HG02970 (cell line): ENCODE results near the gene NIPAL3.
"Not testable (repeated sequence)": the region's sequence is repeated elsewhere in the genome, so short reads cannot be mapped to it uniquely, and the experiment has no call there.

Experiments
- ATAC-seq: cut with Tn5 transposase; IDR thresholded peaks from one replicate; pipeline ENCODE4 v1.9.1; 2021; ENCODE audit warnings: mild to moderate bottlenecking, moderate library complexity, moderate number of reproducible peaks; ENCODE audit not compliant: unreplicated experiment, low FRiP score

Gene NIPAL3

GRCh38 chr1:24484199-24484598, 68.6 kb downstream of the NIPAL3 start:
- ATAC-seq, result no peak

- no peak for ATAC-seq
Measured at GRCh38 chr1:24486331-24487065, 70.9 kb downstream of the NIPAL3 start.

GRCh38 chr1:24487455-24487854, 71.9 kb downstream of the NIPAL3 start:
- no peak for ATAC-seq

- ATAC-seq, result not testable (repeated sequence)
Measured at GRCh38 chr1:24488159-24488558, 72.6 kb downstream of the NIPAL3 start.

- ATAC-seq, result no peak
Measured at GRCh38 chr1:24489674-24490073, 74.1 kb downstream of the NIPAL3 start.

GRCh38 chr1:24490101-24490781, 74.6 kb downstream of the NIPAL3 start:
- no peak for ATAC-seq

- no peak for ATAC-seq
Measured at GRCh38 chr1:24491577-24492360, 76.2 kb downstream of the NIPAL3 start.

GRCh38 chr1:24492935-24493334, 77.3 kb downstream of the NIPAL3 start:
- not testable (repeated sequence) for ATAC-seq

GRCh38 chr1:24493785-24494184, 78.2 kb downstream of the NIPAL3 start:
- ATAC-seq, result no peak

- no peak for ATAC-seq
Measured at GRCh38 chr1:24498589-24498988, 83.0 kb downstream of the NIPAL3 start.

GRCh38 chr1:24500448-24501048, 84.9 kb downstream of the NIPAL3 start:
- no peak for ATAC-seq

- no peak for ATAC-seq
Measured at GRCh38 chr1:24501371-24502064, 85.9 kb downstream of the NIPAL3 start.

GRCh38 chr1:24502065-24502708, 86.6 kb downstream of the NIPAL3 start:
- no peak for ATAC-seq

- no peak for ATAC-seq
Measured at GRCh38 chr1:24502709-24503058, 87.1 kb downstream of the NIPAL3 start, which contains the start of gene RCAN3. RCAN3 (plus strand) TSS chr1:24502836; CDS start chr1:24514373, 11,537 bp downstream.

GRCh38 chr1:24503059-24503751, 87.6 kb downstream of the NIPAL3 start:
- ATAC-seq, result no peak

- ATAC-seq, result no peak
Measured at GRCh38 chr1:24503870-24504523, 88.4 kb downstream of the NIPAL3 start.

- ATAC-seq, result no peak
Measured at GRCh38 chr1:24504560-24504959, 89.0 kb downstream of the NIPAL3 start.

GRCh38 chr1:24505816-24506215, 90.2 kb downstream of the NIPAL3 start:
- ATAC-seq, result no peak
